ENCODE measurements around the gene RAB3GAP1.
"Not testable (repeated sequence)": the region's sequence is repeated elsewhere in the genome, so short reads cannot be mapped to it uniquely, and the experiment has no call there.

RAB3GAP1 gene

DNA sequence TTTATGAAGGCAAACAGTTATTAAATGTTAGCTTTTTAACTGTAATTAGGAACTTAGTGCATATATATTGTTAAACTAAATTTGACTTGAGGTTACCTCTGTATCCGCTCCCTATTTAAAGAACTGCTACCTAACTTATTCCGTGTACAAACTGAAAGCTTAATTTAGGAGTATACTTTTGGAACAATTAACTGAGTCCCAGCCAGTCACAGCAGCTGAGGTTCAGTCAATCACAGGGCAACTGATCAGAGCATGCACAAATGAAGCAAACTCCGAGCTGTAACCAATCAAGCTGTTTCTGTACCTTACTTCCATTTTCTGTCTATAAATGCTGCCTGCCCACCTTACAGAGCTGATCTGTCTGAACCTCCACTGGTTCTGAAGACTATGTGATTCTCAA is 61.2 kb downstream of the RAB3GAP1 start:
- H3K27me3 Mint-ChIP-seq = no peaks in the 10 kb centered on the region

DNA sequence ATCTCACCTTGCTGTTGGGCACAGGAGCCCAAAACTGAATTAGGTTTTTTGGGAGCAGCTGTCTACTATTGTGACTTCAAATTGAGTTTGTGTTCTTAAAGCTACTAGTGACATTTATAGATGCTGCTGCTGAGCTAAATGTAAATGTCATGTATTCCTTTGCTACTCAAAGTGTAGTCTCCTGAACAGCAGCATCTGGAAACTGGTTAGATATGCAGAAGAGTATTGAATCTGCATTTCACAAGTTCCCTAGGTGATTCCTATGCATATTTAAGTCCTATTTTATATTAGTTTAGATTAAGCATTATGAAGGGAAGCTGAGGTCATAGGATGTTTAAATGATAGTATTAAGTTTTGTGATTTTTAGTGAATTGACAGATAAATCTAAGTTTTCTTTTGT is 67.5 kb downstream of the RAB3GAP1 start:
- no peak overlapping the region for H3K27ac Mint-ChIP-seq

More for the DNA sequence above, 61.2 kb downstream of the RAB3GAP1 start:
- no peaks in the 10 kb centered on the region for H3K4me1 Mint-ChIP-seq (ENCODE audit: low read depth)
- no peak overlapping the region for H3K4me3 Mint-ChIP-seq
- peaks cover 23% of the 10 kb centered on the region for H3K36me3 Mint-ChIP-seq (ENCODE audit: low read depth)
- no peak overlapping the region for H3K27ac Mint-ChIP-seq
- no peaks in the 10 kb centered on the region for H3K9me3 Mint-ChIP-seq

DNA sequence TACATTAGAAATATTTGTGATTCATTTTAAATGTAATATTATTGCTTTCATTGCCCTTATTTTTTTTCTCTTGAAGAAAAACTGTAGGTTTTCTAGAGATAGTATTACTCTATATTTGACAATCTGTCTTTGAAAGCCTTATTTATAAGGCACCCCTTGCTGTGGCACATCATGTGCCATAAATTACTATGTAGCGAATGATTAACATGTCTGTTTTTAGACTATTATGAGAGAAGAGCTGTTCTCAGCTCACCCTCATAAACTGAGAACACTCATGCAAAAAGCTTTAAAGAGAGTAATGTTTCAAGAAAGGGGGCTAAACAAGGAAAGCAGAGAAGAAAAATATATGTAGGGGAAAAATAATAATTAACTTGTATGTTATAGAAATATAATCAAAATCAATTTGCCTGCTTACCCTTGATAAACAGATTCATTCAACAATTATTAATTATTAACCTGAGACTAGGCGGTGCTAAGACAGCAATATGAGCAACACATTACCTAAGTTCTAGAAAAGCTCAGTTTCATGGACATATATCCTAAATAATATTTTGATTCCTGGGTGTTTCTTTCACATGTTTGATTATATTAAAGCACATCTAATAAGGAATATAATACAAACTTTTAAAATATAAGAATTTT is 69.0 kb downstream of the RAB3GAP1 start:
- Mint-ChIP-seq H3K4me3 (no peak overlapping the region), H3K27me3 (no peaks in the 10 kb centered on the region), H3K36me3 (ENCODE audit: low read depth) (peaks cover 47% of the 10 kb centered on the region), H3K9me3 (no peaks in the 10 kb centered on the region), H3K4me1 (ENCODE audit: low read depth) (peaks cover 7% of the 10 kb centered on the region), H3K27ac (no peak overlapping the region)

More for the DNA sequence above, 67.5 kb downstream of the RAB3GAP1 start:
- Mint-ChIP-seq H3K9me3 (no peaks in the 10 kb centered on the region), H3K4me1 (ENCODE audit: low read depth) (peaks cover 4% of the 10 kb centered on the region), H3K27me3 (no peaks in the 10 kb centered on the region), H3K36me3 (ENCODE audit: low read depth) (peaks cover 35% of the 10 kb centered on the region), H3K4me3 (no peak overlapping the region)

DNA sequence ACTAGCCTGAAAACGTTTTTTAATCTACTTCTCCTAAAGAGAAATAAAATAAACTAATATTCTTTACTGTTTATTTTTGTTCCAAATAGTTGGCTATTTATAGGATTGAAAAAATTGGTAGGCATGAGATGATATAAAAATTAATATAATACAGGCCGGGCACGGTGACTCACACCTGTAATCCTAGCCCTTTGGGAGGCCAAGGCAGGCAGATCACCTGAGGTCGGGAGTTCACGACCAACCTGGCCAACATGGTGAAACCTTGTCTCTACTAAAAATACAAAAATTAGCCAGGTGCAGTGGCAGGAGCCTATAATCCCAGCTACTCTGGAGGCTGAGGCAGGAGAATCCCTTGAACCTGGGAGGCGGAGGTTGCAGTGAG is 69.6 kb downstream of the RAB3GAP1 start:
- H3K4me1 Mint-ChIP-seq (ENCODE audit: low read depth); H3K9me3 Mint-ChIP-seq; H3K4me3 Mint-ChIP-seq; H3K27ac Mint-ChIP-seq; H3K27me3 Mint-ChIP-seq: not testable (repeated sequence)
- peaks cover 50% of the 10 kb centered on the region for H3K36me3 Mint-ChIP-seq (ENCODE audit: low read depth)

DNA sequence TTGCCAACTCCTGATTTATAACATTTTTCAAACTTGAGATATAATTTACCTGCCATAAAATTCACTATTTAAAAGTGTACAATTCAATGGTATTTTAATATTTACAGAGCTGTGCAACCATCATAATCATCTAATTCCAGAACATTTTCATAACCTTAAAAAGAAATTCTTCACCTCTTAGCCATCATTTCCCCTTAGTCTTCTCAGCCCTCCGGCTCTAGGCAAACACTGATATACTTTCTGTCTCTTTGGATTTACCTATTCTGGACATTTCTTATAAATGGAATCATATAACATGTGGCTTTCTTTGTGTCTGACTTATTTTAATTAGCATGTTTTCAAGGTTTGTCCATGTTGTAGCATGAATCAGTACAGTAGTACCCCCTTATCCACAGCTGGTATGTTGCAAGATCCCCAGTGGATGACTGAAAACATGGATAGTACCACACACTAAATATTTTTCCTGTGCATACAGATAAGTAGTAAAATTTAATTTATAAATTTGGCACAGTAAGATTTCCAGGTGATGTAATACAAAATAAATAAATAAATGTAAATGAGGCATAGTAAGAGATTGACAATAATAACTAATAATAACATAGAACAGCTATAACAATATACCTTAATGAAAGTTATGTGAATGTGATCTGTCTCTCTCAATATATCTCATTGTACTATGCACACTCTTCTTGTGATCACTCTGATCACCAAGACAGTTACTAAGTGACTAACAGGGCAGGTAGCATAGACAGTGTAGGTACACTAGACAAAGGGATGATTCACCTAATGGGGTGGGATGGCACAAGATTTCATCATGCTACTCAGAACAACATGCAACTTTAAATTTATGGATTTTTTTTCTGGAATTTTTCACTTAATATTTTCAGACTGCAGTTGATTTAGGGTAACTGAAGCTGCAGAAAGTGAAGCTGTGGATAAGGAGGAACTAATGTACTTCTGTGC is 73.1 kb downstream of the RAB3GAP1 start:
- peaks cover 61% of the 10 kb centered on the region for H3K36me3 Mint-ChIP-seq (ENCODE audit: low read depth)
- H3K27me3 Mint-ChIP-seq = no peaks in the 10 kb centered on the region
- peaks cover 3% of the 10 kb centered on the region for H3K4me1 Mint-ChIP-seq (ENCODE audit: low read depth)

DNA sequence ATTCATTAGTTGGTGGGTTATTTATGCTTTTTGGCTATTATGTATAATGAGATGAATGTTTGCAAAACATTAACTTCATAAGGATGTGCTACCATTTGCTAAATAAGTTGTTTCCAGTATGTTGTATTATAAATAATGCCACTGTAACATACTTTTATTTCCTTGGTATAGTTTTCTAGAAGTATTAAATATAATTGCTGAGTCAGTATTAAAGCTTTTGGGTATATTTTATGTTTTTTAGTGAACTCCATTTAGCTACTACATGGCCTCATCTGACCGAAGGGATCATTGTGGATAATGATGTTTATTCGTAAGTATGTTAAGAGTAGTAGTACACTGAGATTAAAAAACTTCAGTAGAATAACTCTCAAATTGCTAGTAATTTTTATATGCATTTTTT is 73.8 kb downstream of the RAB3GAP1 start:
- Mint-ChIP-seq H3K27me3 (no peaks in the 10 kb centered on the region), H3K36me3 (ENCODE audit: low read depth) (peaks cover 59% of the 10 kb centered on the region), H3K4me1 (ENCODE audit: low read depth) (peaks cover 3% of the 10 kb centered on the region), H3K4me3 (no peak overlapping the region), H3K9me3 (no peaks in the 10 kb centered on the region), H3K27ac (no peak overlapping the region)

More for the DNA sequence above, 73.1 kb downstream of the RAB3GAP1 start:
- H3K9me3 Mint-ChIP-seq = no peaks in the 10 kb centered on the region
- H3K27ac Mint-ChIP-seq = peak overlapping the region; percentile 52
- H3K4me3 Mint-ChIP-seq = no peak overlapping the region

DNA sequence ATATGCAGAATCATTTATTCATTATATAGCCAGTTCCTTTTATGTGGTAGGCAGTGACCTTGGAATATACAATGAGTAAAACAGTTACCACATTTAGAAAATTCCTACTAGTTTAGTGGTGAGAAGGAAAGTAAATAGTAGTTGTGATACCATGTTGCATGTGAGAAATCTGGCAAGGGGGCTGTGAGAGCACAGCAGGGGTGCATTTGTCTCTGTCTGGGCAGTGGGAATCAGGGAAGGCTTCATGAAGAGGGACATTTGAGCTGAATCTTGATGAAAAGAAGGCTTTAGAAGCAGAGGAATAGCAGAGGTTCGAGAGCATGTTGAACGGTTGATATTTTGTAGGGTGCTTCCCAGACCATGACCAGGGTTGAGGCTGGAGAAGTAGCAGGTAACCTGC is 78.7 kb downstream of the RAB3GAP1 start:
- peaks cover 63% of the 10 kb centered on the region for H3K36me3 Mint-ChIP-seq (ENCODE audit: low read depth)
- H3K27ac Mint-ChIP-seq = no peak overlapping the region
- no peaks in the 10 kb centered on the region for H3K9me3 Mint-ChIP-seq
- peaks cover 8% of the 10 kb centered on the region for H3K4me1 Mint-ChIP-seq (ENCODE audit: low read depth)
- no peak overlapping the region for H3K4me3 Mint-ChIP-seq
- H3K27me3 Mint-ChIP-seq = no peaks in the 10 kb centered on the region

DNA sequence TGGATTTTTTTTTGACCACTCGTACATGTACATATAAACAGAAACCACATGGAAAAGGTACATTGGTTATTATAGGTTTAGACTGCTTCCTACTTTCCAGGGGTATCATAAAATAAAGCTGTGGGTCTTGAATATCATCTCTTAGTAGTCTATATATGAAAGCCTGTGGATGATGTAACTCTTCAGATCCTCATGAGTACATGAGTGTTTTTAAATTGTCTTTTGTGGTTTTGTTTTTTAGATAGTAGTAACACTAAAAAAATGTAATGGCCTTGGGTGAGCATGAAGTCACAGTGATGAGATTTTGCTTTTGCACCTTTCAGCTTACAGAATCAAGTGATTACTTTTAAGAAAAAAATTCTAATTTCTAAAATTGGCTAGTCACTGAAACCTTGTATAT is 80.2 kb downstream of the RAB3GAP1 start:
- no peak overlapping the region for H3K4me3 Mint-ChIP-seq
- no peaks in the 10 kb centered on the region for H3K27me3 Mint-ChIP-seq
- H3K9me3 Mint-ChIP-seq = no peaks in the 10 kb centered on the region
- H3K36me3 Mint-ChIP-seq (ENCODE audit: low read depth) = peaks cover 66% of the 10 kb centered on the region
- H3K27ac Mint-ChIP-seq = no peak overlapping the region
- H3K4me1 Mint-ChIP-seq (ENCODE audit: low read depth) = peaks cover 8% of the 10 kb centered on the region

DNA sequence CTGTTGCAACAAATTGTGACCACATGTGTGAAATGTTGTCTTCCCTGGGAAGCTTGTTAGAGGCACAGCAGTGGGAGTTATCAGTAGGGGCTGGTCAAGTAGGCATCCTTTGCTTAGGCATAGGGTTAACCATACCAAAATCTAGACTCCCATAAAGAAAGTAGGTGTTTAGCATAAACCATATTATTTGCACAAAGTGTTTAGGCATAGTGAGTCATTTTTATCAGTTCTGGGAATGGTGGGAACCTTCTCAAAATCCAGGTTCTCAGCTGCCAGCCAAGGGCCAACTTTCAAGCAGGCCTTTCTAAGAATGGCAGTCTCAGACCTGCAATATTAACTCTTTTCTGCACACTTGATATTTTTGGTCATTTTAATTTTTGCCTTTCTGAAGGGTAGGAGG is 88.5 kb downstream of the RAB3GAP1 start:
- no peaks in the 10 kb centered on the region for H3K27me3 Mint-ChIP-seq
- H3K4me3 Mint-ChIP-seq = no peak overlapping the region
- H3K36me3 Mint-ChIP-seq (ENCODE audit: low read depth) = peaks cover 82% of the 10 kb centered on the region
- peaks cover 14% of the 10 kb centered on the region for H3K9me3 Mint-ChIP-seq
- H3K4me1 Mint-ChIP-seq (ENCODE audit: low read depth) = no peaks in the 10 kb centered on the region
- H3K27ac Mint-ChIP-seq = no peak overlapping the region

DNA sequence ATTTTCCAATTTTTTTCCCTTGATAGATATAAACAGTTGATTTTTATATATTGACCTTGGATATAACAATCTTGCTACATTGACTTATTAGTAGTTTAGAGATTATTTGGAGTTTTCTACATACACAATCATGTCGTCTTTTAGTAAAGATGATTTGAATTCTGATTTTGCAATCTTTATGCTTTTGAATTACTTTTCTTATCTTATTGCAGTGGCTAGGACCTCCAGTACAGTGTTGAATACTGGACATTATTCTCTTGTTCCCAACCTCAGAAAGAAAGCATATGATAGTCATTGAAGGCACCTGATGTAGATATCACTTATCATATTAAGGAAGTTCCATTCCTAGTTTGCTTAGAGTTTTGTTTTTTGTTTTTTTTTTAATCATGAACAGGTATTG is 90.2 kb downstream of the RAB3GAP1 start:
- H3K4me3 Mint-ChIP-seq = no peak overlapping the region
- no peaks in the 10 kb centered on the region for H3K4me1 Mint-ChIP-seq (ENCODE audit: low read depth)
- no peaks in the 10 kb centered on the region for H3K27me3 Mint-ChIP-seq
- H3K9me3 Mint-ChIP-seq = peaks cover 14% of the 10 kb centered on the region
- H3K27ac Mint-ChIP-seq = no peak overlapping the region
- peaks cover 74% of the 10 kb centered on the region for H3K36me3 Mint-ChIP-seq (ENCODE audit: low read depth)

DNA sequence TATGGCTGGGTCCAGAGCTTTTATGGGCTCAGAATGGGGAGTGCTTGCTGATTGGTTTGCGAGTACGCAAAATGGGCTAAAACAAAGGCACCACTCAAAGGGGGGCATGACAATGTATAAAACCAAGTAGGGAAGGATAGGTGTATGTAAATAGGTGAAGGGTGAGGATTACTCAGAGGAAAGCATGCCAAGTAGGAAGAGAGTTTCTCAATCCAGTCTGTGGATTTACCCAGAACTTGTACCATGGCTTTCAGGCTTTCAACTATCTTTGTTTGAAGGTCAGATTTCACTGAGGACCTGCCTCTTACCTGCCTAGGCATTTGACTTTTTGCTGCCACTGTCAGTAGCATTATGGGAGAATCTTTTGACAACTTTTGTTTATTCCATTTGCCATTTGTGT is 92.3 kb downstream of the RAB3GAP1 start:
- Mint-ChIP-seq H3K9me3 (peaks cover 14% of the 10 kb centered on the region), H3K36me3 (ENCODE audit: low read depth) (peaks cover 66% of the 10 kb centered on the region), H3K27ac (peak overlapping the region; percentile 37), H3K4me1 (ENCODE audit: low read depth) (no peaks in the 10 kb centered on the region), H3K4me3 (no peak overlapping the region), H3K27me3 (no peaks in the 10 kb centered on the region)

DNA sequence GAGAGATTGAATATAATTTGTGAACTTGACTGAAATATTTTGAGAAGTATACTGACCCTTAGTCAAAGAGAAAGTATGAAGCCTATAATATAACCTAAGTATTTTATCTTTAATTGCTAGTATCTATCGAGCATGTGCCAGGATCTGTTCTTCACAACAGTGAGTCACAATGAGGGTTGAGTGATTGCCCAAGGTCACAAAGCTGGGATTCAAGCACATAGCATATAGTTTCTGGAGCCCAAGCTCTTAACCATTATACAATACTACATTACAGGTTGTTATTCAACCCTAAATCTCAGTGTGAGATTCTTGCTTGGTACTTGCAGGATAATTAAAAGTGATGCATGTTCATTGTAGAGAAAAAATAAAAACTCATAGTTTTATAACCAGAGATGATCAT is 97.2 kb downstream of the RAB3GAP1 start:
- H3K36me3 Mint-ChIP-seq (ENCODE audit: low read depth) = peaks cover 53% of the 10 kb centered on the region

DNA sequence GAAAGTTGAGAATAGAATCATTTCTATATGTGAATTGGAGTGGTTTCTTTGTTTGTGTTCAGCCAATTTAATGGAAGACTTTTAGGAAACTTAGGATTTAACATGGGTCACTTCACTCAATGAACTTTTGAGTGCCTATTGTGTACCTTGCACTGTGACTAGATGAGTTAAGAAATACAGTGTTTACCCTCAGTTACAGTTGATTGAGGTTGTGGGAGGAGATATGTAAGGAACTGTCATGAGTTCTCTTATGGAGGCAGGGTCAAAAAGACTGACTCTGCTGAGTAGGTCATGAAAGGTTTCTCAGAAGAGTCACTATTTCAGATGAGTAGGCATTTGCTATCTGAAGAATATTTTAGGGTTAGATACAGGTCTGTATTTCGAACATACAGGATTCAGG is 98.6 kb downstream of the RAB3GAP1 start:
- H3K9me3 Mint-ChIP-seq = no peaks in the 10 kb centered on the region
- peaks cover 61% of the 10 kb centered on the region for H3K36me3 Mint-ChIP-seq (ENCODE audit: low read depth)
- peaks cover 32% of the 10 kb centered on the region for H3K4me1 Mint-ChIP-seq (ENCODE audit: low read depth)
- no peak overlapping the region for H3K4me3 Mint-ChIP-seq
- peak overlapping the region; percentile 23 for H3K27ac Mint-ChIP-seq
- H3K27me3 Mint-ChIP-seq = no peaks in the 10 kb centered on the region

More for the DNA sequence above, 97.2 kb downstream of the RAB3GAP1 start:
- Mint-ChIP-seq H3K9me3 (no peaks in the 10 kb centered on the region), H3K27me3 (no peaks in the 10 kb centered on the region), H3K4me3 (no peak overlapping the region), H3K4me1 (ENCODE audit: low read depth) (peaks cover 22% of the 10 kb centered on the region), H3K27ac (no peak overlapping the region)

DNA sequence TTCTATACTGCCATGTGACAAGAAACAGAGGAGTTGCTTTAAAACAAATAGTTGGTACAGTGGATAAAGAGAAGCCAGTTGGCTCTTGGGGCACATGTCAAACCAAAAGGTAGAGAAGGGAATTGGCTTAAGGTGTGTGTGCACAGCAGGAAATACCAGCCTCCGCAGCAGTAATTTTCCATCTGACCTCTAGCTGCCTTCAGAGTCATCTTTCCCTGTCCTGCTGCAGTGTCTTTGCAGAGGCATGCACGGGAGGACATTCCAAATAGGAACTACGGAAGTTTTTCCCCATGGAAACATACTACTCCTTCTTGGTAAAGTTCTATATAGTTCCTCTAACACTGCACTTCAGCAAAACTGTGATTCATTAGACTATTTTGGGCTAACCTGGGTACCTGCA is 99.5 kb downstream of the RAB3GAP1 start:
- peaks cover 64% of the 10 kb centered on the region for H3K36me3 Mint-ChIP-seq (ENCODE audit: low read depth)
- H3K27me3 Mint-ChIP-seq = no peaks in the 10 kb centered on the region
- peaks cover 32% of the 10 kb centered on the region for H3K4me1 Mint-ChIP-seq (ENCODE audit: low read depth)
- no peak overlapping the region for H3K27ac Mint-ChIP-seq
- no peak overlapping the region for H3K4me3 Mint-ChIP-seq
- H3K9me3 Mint-ChIP-seq = no peaks in the 10 kb centered on the region

DNA sequence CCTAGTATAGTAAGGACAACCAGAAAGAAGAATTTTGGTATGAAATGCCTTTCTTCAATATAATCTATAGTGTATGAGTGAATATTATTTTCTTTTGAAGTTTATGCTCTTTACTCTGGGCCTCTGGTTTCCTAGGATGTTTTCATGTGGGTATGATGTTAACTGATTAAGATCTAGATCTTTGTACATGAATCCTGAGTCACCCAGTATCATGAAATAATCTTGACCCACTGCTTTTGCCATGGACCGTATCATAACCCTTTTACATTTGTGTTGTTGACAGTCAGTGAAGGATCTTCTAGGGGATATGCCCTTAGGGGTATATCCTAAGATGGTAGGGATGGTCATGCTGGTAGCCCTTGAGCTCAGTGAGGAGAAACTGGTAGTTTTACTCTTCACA is 100.3 kb downstream of the RAB3GAP1 start:
- Mint-ChIP-seq H3K4me1 (ENCODE audit: low read depth) (peaks cover 32% of the 10 kb centered on the region), H3K27me3 (no peaks in the 10 kb centered on the region), H3K9me3 (no peaks in the 10 kb centered on the region), H3K4me3 (no peak overlapping the region), H3K36me3 (ENCODE audit: low read depth) (peaks cover 68% of the 10 kb centered on the region), H3K27ac (no peak overlapping the region)
